ENCODE measurements around the gene DCUN1D3. TPM values are rescaled to one million over a fixed set of nuclear protein-coding genes. Genes with fewer than 3 reads are reported as not detected.
"Not testable (repeated sequence)": the region's sequence is repeated elsewhere in the genome, so short reads cannot be mapped to it uniquely, and the experiment has no call there.

The DCUN1D3 gene
- total RNA-seq, 1 experiment from 2014 or later = 17.7 TPM

DNA sequence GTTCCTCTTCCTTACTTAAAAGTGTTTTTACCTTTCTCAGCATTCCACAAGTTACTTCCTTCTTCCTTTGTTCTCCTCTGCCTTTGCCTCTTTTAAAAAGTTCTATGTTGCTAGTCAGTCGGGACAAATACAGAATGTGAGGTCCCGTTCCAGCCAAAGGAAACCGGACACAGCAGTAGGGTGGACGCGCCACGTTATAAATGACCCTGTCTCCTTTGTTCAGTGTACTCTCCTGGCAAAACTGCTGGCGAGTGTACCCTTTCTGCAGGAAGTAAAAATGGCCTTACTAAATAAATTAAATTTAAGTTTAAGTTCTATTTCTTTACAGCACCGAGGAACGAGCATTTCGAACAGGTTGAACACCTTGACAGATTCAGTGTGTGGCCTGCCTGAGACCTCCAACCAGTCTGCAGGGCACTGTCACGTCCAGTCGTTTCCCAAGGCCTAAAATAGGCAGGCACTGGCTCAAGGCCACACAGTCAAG lies 94.4 kb downstream of the DCUN1D3 start:
- not testable (repeated sequence) for H3K27me3 ChIP-seq (replicated peaks); H3K4me1 ChIP-seq (replicated peaks); H3K9me3 ChIP-seq (replicated peaks); DNase-seq (ENCODE audit: low read depth in 1 of 2, low spot score in 2 of 2)
- H3K4me3 ChIP-seq = peak overlapping the region; percentile 82
- H3K36me3 ChIP-seq = peaks cover 21% of the 10 kb centered on the region
- H3K27ac ChIP-seq = peak overlapping the region; percentile 92

Other genes starting within 250 kb of the DCUN1D3 start
- not detected in 2 replicates for gene ACSM1, start 202.7 kb downstream of the DCUN1D3 start, total RNA-seq (2014; rRNA removed; shearing (Covaris generic))
- gene THUMPD1, start 158.5 kb downstream of the DCUN1D3 start, total RNA-seq (2014; rRNA removed; shearing (Covaris generic)) = 29.2 and 53.4 TPM in 2 replicates
- 0.18 TPM in 1 of 2 replicates, not detected in the other for gene ACSM3, start 136.3 kb downstream of the DCUN1D3 start, total RNA-seq (2014; rRNA removed; shearing (Covaris generic))
- gene ERI2, start 93.9 kb downstream of the DCUN1D3 start, total RNA-seq (2014; rRNA removed; shearing (Covaris generic)) = 40.0 and 47.4 TPM in 2 replicates
- gene REXO5, start 93.8 kb downstream of the DCUN1D3 start, total RNA-seq (2014; rRNA removed; shearing (Covaris generic)) = 19.7 and 26.2 TPM in 2 replicates
- gene LYRM1, start 413 bp upstream of the DCUN1D3 start, total RNA-seq (2014; rRNA removed; shearing (Covaris generic)) = 25.2 and 48.2 TPM in 2 replicates